Smooth muscle cell (in vitro differentiated cells): ENCODE data around the gene RASA3. TPM values are rescaled to one million over a fixed set of nuclear protein-coding genes. Genes with fewer than 3 reads are reported as not detected.

Experiments used
- DNase-seq: peaks from one replicate; lab custom pipeline; 2025; ENCODE audit not compliant: unreplicated experiment; lab: John Stamatoyannopoulos, UW
- H2AFZ ChIP-seq: fragments of 200-600 bp; sonication (generic); 2 replicates; pipeline ENCODE4 v1.6.0; 2016; ENCODE audit warnings: antibody characterized with exemption, low read depth, mild to moderate bottlenecking
- H3F3A ChIP-seq: fragments of 200-600 bp; sonication (generic); 2 replicates; pipeline ENCODE4 v1.6.0; 2017; ENCODE audit warnings: antibody characterized with exemption, low read depth
- H3K27ac ChIP-seq: fragments of 200-600 bp; sonication (generic); 2 replicates; pipeline ENCODE4 v1.5.1; 2016; ENCODE audit warnings: low read depth, mild to moderate bottlenecking
- H3K27me3 ChIP-seq: fragments of 200-600 bp; sonication (generic); 2 replicates; pipeline ENCODE4 v1.6.1; 2016; ENCODE audit warnings: low read depth, mild to moderate bottlenecking
- H3K36me3 ChIP-seq: fragments of 200-600 bp; sonication (generic); 2 replicates; pipeline ENCODE4 v1.5.1; 2016; ENCODE audit warnings: low read depth
- H3K4me1 ChIP-seq: fragments of 200-600 bp; sonication (generic); 2 replicates; pipeline ENCODE4 v1.5.1; 2016; ENCODE audit warnings: low read depth
- H3K4me2 ChIP-seq: fragments of 200-600 bp; sonication (generic); 2 replicates; pipeline ENCODE4 v1.6.0; 2016; ENCODE audit warnings: mild to moderate bottlenecking
- H3K4me3 ChIP-seq: fragments of 200-600 bp; sonication (generic); 2 replicates; pipeline ENCODE4 v1.5.1; 2016; ENCODE audit warnings: mild to moderate bottlenecking
- H3K79me2 ChIP-seq: fragments of 200-600 bp; sonication (generic); 2 replicates; pipeline ENCODE4 v1.6.0; 2016; ENCODE audit warnings: low read depth, mild to moderate bottlenecking
- H3K9ac ChIP-seq: fragments of 200-600 bp; sonication (generic); 2 replicates; pipeline ENCODE4 v1.6.0; 2016; ENCODE audit warnings: low read depth
- H3K9me3 ChIP-seq: fragments of 200-600 bp; sonication (generic); replicated peaks from 2 replicates; pipeline ENCODE4 v1.5.1; 2016; ENCODE audit warnings: low read depth
- H4K20me1 ChIP-seq: fragments of 200-600 bp; sonication (generic); 2 replicates; pipeline ENCODE4 v1.6.0; 2016; ENCODE audit warnings: low read depth
- CTCF ChIP-seq: fragments of 200-600 bp; sonication (generic); IDR thresholded peaks from 2 replicates; pipeline ENCODE4 v1.5.1; 2017; ENCODE audit warnings: borderline replicate concordance, mild to moderate bottlenecking, antibody characterized with exemption; ENCODE audit not compliant: insufficient read depth, poor library complexity, severe bottlenecking
- WGBS: methylation state at CpG from one replicate; pipeline ENCODE4 v1.1.7; 2016; ENCODE audit warnings: low lambda C conversion rate; 5-methylcytosine and 5-hydroxymethylcytosine counted together
- polyA plus RNA-seq: library from polyadenylated mRNA; unstranded; fragments of >200 nt; fragmentation: Nextera tagmentation; extraction: Ambion mirVana; gene quantifications from 2 replicates; pipeline ENCODE4 v1.2.1, GENCODE V29; 2016
- total RNA-seq: library from RNA; depleted of rRNA; stranded (reverse); fragments of >200 nt; gene quantifications from 2 replicates; pipeline ENCODE4 v1.2.3, GENCODE V29; 2014

The RASA3 gene
- total and polyA plus RNA-seq, 2 experiments from 2014 or later = 21.3 to 26.8 TPM

GRCh38 chr13:114034481-114034891 lies 97.9 kb downstream of the RASA3 start:
- H2AFZ ChIP-seq = no peak overlapping the region
- no peaks in the 10 kb centered on the region for H3K36me3 ChIP-seq
- H3F3A ChIP-seq = no peaks in the 10 kb centered on the region
- H3K27me3 ChIP-seq = no peaks in the 10 kb centered on the region
- WGBS = 67% methylated on average over 9 of the region's 9 CpGs
- no peak overlapping the region for H3K4me3 ChIP-seq
- H3K9me3 ChIP-seq = no peaks in the 10 kb centered on the region
- no peak overlapping the region for H3K4me2 ChIP-seq
- no peak for DNase-seq
- no peak overlapping the region for H3K27ac ChIP-seq
- no peak for TF ChIP-seq CTCF
- H3K79me2 ChIP-seq = peaks cover 28% of the 10 kb centered on the region
- no peak overlapping the region for H3K9ac ChIP-seq
- peaks cover 22% of the 10 kb centered on the region for H3K4me1 ChIP-seq
- H4K20me1 ChIP-seq = peaks cover 91% of the 10 kb centered on the region

- Histone ChIP-seq H3K79me2 (peaks cover 21% of the 10 kb centered on the region), H3K9me3 (no peaks in the 10 kb centered on the region), H3K4me1 (peaks cover 22% of the 10 kb centered on the region), H3K27me3 (no peaks in the 10 kb centered on the region), H2AFZ (no peak overlapping the region), H3K4me3 (no peak overlapping the region), H3K4me2 (no peak overlapping the region), H3F3A (no peaks in the 10 kb centered on the region), H3K9ac (no peak overlapping the region), H3K27ac (no peak overlapping the region), H3K36me3 (no peaks in the 10 kb centered on the region), H4K20me1 (peaks cover 84% of the 10 kb centered on the region)
- 97% methylated on average over 25 of the region's 32 CpGs for WGBS
- TF ChIP-seq CTCF = no peak
- no peak for DNase-seq
Observed at GRCh38 chr13:114033541-114034315, 98.7 kb downstream of the RASA3 start.

- no peak overlapping the region for H3K4me3 ChIP-seq
- H2AFZ ChIP-seq = no peak overlapping the region
- no peak for TF ChIP-seq CTCF
- H3K4me2 ChIP-seq = no peak overlapping the region
- 81% methylated on average over 16 of the region's 26 CpGs for WGBS
- H3F3A ChIP-seq = no peaks in the 10 kb centered on the region
- H4K20me1 ChIP-seq = peaks cover 83% of the 10 kb centered on the region
- DNase-seq = no peak
- H3K4me1 ChIP-seq = peaks cover 23% of the 10 kb centered on the region
- H3K79me2 ChIP-seq = peaks cover 22% of the 10 kb centered on the region
- no peak overlapping the region for H3K27ac ChIP-seq
- H3K9ac ChIP-seq = no peak overlapping the region
- H3K9me3 ChIP-seq = no peaks in the 10 kb centered on the region
- H3K36me3 ChIP-seq = no peaks in the 10 kb centered on the region
- H3K27me3 ChIP-seq = no peaks in the 10 kb centered on the region
Observed at GRCh38 chr13:114032126-114032799, 100.2 kb downstream of the RASA3 start.
